ENCODE results near the gene ACTR3. TPM values are rescaled to one million over a fixed set of nuclear protein-coding genes. Genes with fewer than 3 reads are reported as not detected.

The ACTR3 gene
- total RNA-seq, 4 donors from 2014 or later: 80.0 to 124 (median 101) TPM

DNA sequence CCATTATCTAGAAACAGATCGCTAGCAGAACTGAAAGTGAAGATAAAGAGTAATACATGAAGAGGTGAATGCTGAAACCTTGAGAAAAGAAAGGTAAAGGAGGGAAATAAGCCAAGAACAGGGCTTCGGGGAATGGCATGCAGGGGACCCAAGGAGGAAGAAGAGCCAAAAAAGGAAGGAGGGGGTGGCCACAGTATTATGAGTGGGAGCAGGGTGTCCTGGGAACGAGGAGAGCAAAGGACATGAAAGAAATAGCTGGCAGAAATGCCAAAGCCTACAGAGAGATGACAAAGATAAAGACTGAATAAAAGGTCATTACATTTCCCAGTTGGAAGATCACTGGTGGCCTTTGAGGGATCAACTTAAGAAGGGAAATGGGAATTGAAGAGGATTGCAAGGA is 82.9 kb downstream of the ACTR3 start:
- no peaks in the 10 kb centered on the region for H3K36me3 ChIP-seq
- H3K27ac ChIP-seq: no peak overlapping the region
- no peak overlapping the region for H3K4me3 ChIP-seq
- no peaks in the 10 kb centered on the region for H3K4me1 ChIP-seq
- DNase-seq: no peak
- no peaks in the 10 kb centered on the region for H3K9me3 ChIP-seq
- TF ChIP-seq POLR2A (IDR thresholded peaks at IDR 0.05): no peak
- TF ChIP-seq, protein P1, sequence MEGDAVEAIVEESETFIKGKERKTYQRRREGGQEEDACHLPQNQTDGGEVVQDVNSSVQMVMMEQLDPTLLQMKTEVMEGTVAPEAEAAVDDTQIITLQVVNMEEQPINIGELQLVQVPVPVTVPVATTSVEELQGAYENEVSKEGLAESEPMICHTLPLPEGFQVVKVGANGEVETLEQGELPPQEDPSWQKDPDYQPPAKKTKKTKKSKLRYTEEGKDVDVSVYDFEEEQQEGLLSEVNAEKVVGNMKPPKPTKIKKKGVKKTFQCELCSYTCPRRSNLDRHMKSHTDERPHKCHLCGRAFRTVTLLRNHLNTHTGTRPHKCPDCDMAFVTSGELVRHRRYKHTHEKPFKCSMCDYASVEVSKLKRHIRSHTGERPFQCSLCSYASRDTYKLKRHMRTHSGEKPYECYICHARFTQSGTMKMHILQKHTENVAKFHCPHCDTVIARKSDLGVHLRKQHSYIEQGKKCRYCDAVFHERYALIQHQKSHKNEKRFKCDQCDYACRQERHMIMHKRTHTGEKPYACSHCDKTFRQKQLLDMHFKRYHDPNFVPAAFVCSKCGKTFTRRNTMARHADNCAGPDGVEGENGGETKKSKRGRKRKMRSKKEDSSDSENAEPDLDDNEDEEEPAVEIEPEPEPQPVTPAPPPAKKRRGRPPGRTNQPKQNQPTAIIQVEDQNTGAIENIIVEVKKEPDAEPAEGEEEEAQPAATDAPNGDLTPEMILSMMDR (IDR thresholded peaks at IDR 0.05): no peak
- H3K27me3 ChIP-seq: no peaks in the 10 kb centered on the region

- no peaks in the 10 kb centered on the region for H3K9me3 ChIP-seq
- H3K27ac ChIP-seq: no peak overlapping the region
- no peaks in the 10 kb centered on the region for H3K36me3 ChIP-seq
- TF ChIP-seq, protein P1 (IDR thresholded peaks at IDR 0.05): no peak
- TF ChIP-seq POLR2A (IDR thresholded peaks at IDR 0.05): no peak
- no peak for DNase-seq
- H3K27me3 ChIP-seq: no peaks in the 10 kb centered on the region
- H3K4me1 ChIP-seq: no peaks in the 10 kb centered on the region
- no peak overlapping the region for H3K4me3 ChIP-seq
These were observed 83.9 kb downstream of the ACTR3 start for GRCh38 chr2:113973810-113974209.

- DNase-seq: no peak
- TF ChIP-seq POLR2A (IDR thresholded peaks at IDR 0.05): no peak
- TF ChIP-seq, protein P1 (IDR thresholded peaks at IDR 0.05): no peak
- H3K4me1 ChIP-seq: no peaks in the 10 kb centered on the region
- H3K4me3 ChIP-seq: no peak overlapping the region
- H3K27me3 ChIP-seq: no peaks in the 10 kb centered on the region
- no peak overlapping the region for H3K27ac ChIP-seq
- H3K36me3 ChIP-seq: no peaks in the 10 kb centered on the region
- peaks cover 0 to 5% (median 2%) of the 10 kb centered on the region in 4 donors for H3K9me3 ChIP-seq
These were observed 84.8 kb downstream of the ACTR3 start for GRCh38 chr2:113974727-113975126.

DNA sequence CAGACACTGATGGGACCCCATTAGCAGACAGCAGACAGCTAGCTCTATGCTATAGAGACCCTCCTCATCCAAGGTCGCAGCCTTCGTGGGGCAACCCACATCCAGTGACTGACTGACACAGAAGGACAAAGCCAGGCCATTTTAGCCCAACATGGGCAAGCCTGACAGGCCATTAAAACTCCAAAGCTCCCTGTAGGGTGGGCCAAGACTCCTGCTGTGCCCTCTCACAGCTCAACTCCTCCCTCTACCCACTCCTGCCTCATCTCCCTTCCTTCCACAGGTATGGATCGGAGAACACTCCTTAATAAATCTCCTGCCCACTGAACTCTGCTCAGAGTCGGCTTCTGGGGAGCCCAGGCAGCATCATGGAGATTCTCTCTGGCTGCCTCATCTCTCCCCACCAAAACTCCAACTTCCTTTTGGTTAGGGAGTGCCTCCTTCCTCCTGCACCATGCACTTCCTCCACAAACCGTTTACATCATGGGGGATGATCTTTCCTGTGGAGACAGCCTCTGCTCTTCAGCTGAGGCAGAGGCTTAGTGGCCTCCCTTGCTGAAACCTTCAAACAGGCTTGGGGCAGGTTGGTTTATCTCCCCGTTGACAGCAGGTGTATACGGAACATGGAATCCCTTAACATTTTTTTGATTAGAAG is 86.5 kb downstream of the ACTR3 start:
- no peak for DNase-seq
- Histone ChIP-seq H3K4me1 (no peaks in the 10 kb centered on the region), H3K27ac (no peak overlapping the region)

DNA sequence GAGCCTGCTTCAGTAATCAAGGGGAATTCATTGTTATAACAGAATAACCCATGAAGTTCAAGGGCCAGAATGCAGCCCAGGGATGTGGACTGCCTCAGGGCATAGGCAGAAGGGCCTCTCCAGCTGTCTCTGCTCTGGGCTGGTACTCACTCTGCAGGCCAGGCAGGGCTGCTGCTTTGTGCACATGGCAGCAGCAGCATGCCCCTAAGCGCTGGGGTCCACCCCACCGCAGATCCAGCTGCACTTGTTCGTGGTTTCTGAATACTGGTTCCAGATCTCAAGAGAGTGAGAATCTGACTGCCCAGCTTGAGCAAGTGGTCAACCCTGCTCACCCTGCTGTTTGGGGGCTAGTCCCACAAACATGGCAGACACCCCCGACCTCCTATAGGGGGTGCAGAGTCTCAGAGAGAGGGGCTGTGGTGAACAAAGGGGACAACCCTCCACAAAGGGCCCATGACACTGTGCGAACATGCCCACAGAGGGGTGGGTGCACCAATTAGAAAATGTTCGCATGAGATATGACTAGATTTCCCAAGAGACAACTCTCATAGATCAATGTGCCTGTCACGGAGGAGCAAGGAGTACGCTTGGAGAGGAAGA is 87.3 kb downstream of the ACTR3 start:
- Histone ChIP-seq H3K36me3 (no peaks in the 10 kb centered on the region), H3K27me3 (no peaks in the 10 kb centered on the region), H3K27ac (no peak overlapping the region), H3K4me3 (no peak overlapping the region), H3K9me3 (peaks cover 0 to 7% (median 2%) of the 10 kb centered on the region in 4 donors), H3K4me1 (no peaks in the 10 kb centered on the region)
- no peak for DNase-seq
- TF ChIP-seq, protein P1 (IDR thresholded peaks at IDR 0.05): no peak
- no peak for TF ChIP-seq POLR2A (IDR thresholded peaks at IDR 0.05)

More for the DNA sequence above, 86.5 kb downstream of the ACTR3 start:
- Histone ChIP-seq H3K4me3 (no peak overlapping the region), H3K9me3 (peaks cover 0 to 7% (median 2%) of the 10 kb centered on the region in 4 donors), H3K36me3 (no peaks in the 10 kb centered on the region), H3K27me3 (no peaks in the 10 kb centered on the region)
- TF ChIP-seq POLR2A (IDR thresholded peaks at IDR 0.05): no peak
- TF ChIP-seq, protein P1 (IDR thresholded peaks at IDR 0.05): no peak
